Adrenal gland (tissue), 12 donors: ENCODE measurements around the gene MYADML2. TPM values are rescaled to one million over a fixed set of nuclear protein-coding genes. Genes with fewer than 3 reads are reported as not detected.

Experiments used
- DNase-seq, 7 donors: peaks; one replicate each; pipeline ENCODE4 v3.0.0-alpha.2; 2019 to 2020
- H3K27ac ChIP-seq, 5 donors: fragments of 200-600 bp; sonication (generic) in 4 of 5; 1 replicate in 3 of 5; 2 replicates in 2 of 5; pipeline versions ENCODE4 v1.5.1 to v1.8.0; 2016 to 2020; ENCODE audit warnings: mild to moderate bottlenecking in 1 of 5
- H3K27me3 ChIP-seq: fragments of 200-600 bp; 2 replicates; pipeline ENCODE4 v1.8.0; 2021
- H3K36me3 ChIP-seq, 2 donors: fragments of 200-600 bp; replicated peaks in 1 of 2; 1 replicate in 1 of 2; 2 replicates in 1 of 2; pipeline versions ENCODE4 v1.5.1 to v1.8.0; 2018 to 2022
- H3K4me1 ChIP-seq, 2 donors: fragments of 200-600 bp; replicated peaks in 1 of 2; 1 replicate in 1 of 2; 2 replicates in 1 of 2; pipeline versions ENCODE4 v1.5.1 to v1.8.0; 2018 to 2021
- H3K4me3 ChIP-seq, 4 donors: fragments of 200-600 bp; sonication (generic) in 3 of 4; one replicate each; pipeline ENCODE4 v1.5.1; 2016 to 2018
- H3K9me3 ChIP-seq, 3 donors: fragments of 200-600 bp; sonication (generic) in 1 of 3; replicated peaks in 1 of 3; 1 replicate in 2 of 3; 2 replicates in 1 of 3; pipeline versions ENCODE4 v1.5.1 to v1.8.0; 2016 to 2021
- POLR2A ChIP-seq, 2 donors: fragments of 450-650 bp; IDR thresholded peaks; one replicate each; pipeline ENCODE4 v1.6.1; 2017; ENCODE audit warnings: antibody characterized with exemption in 2 of 2, mild to moderate bottlenecking in 2 of 2, moderate library complexity in 1 of 2
- WGBS, 4 donors: extraction: QIAGEN DNeasy Blood & Tissue Kit in 2 of 4; methylation state at CpG; one replicate each; pipeline versions ENCODE4 v1.1.5 to v1.1.7; 2013 to 2017; 5-methylcytosine and 5-hydroxymethylcytosine counted together
- intact Hi-C, 2 donors: fragments of 100-400 bp; cut with DNase I; formaldehyde crosslinking; loops; one replicate each; pipeline versions ENCODE4 v1.14.1 to v1.15.0; 2022 to 2023
- polyA plus RNA-seq, 3 donors: library from polyadenylated mRNA; stranded (reverse); fragments of 200-250 nt in 2 of 3; fragments of 350-450 nt in 1 of 3; fragmentation: Illumina TruSeq in 1 of 3; extraction: RNeasy Lipid Tissue Mini Kit (QIAGEN cat#74804) in 1 of 3; gene quantifications; one replicate each; pipeline ENCODE4 v1.2.3, GENCODE V29; 2013 to 2014
- total RNA-seq, 9 donors: library from RNA; depleted of rRNA in 4 of 9; stranded (reverse); fragments of >200 nt in 4 of 9; fragments of 120-200 nt in 1 of 9; fragmentation: NEBNext Ultra II Directional in 1 of 9; extraction: Animal tissue kit (Norgen Biotek cat#: 25700) in 1 of 9; gene quantifications; one replicate each; pipeline versions ENCODE4 v1.1.0 to v1.2.4, GENCODE V29; 2013 to 2023
- TF ChIP-seq, protein P1 (sequence below), 6 experiments: fragments of 450-650 bp in 4 of 6; fragments of 200-600 bp in 2 of 6; sonication (generic) in 1 of 6; IDR thresholded peaks; 1 replicate in 5 of 6; 2 replicates in 1 of 6; pipeline versions ENCODE4 v1.5.1 to v1.8.0; 2016 to 2021; ENCODE audit warnings: antibody characterized with exemption in 6 of 6, mild to moderate bottlenecking in 2 of 6, moderate library complexity in 1 of 6
- donor health status: healthy with polysubstance abuse.
- donor health status: Bipolar disorder and iron deficiency.
- donor health status: DM: yes; HTN: yes; CAD: no.
- donor health status: DM: no; HTN: no; CAD: no.
- donor health status: DM: no; HTN: no; CAD: no.
- donor health status: DM: yes; HTN: yes; CAD: no.

Gene MYADML2
- total and polyA plus RNA-seq, 12 donors: not detected

DNA sequence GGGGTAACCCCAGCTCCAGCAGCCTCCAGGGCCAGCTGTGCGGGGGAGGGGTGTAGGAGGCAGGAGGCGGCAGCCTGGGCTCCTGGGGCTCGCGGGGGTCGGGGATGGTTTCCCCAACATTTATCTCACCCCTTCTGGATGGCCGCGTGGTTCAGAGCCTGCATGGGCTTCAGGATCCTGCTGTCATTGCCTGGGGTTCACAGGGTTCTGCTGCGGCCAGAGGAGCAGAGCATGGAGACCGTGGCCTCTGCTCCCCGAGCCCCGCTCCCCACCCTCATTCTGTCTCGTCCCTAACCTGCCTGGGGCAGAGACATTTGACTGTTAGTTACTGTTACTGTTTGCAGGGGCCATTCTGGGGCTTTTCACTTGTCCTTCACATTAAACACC lies 4.9 kb downstream of the MYADML2 start:
- Histone ChIP-seq H3K27ac (no peak overlapping the region), H3K4me3 (no peak overlapping the region), H3K9me3 (no peaks in the 10 kb centered on the region), H3K4me1 (no peaks in the 10 kb centered on the region), H3K36me3 (no peaks in the 10 kb centered on the region), H3K27me3 (no peaks in the 10 kb centered on the region)
- TF ChIP-seq POLR2A (IDR thresholded peaks at IDR 0.05): no peak
- TF ChIP-seq, protein P1, sequence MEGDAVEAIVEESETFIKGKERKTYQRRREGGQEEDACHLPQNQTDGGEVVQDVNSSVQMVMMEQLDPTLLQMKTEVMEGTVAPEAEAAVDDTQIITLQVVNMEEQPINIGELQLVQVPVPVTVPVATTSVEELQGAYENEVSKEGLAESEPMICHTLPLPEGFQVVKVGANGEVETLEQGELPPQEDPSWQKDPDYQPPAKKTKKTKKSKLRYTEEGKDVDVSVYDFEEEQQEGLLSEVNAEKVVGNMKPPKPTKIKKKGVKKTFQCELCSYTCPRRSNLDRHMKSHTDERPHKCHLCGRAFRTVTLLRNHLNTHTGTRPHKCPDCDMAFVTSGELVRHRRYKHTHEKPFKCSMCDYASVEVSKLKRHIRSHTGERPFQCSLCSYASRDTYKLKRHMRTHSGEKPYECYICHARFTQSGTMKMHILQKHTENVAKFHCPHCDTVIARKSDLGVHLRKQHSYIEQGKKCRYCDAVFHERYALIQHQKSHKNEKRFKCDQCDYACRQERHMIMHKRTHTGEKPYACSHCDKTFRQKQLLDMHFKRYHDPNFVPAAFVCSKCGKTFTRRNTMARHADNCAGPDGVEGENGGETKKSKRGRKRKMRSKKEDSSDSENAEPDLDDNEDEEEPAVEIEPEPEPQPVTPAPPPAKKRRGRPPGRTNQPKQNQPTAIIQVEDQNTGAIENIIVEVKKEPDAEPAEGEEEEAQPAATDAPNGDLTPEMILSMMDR (IDR thresholded peaks at IDR 0.05): no peak
- DNase-seq: no peak
- WGBS, 4 donors: 47 to 86% (median 55%) methylated on average over 4 to 12 of the region's 12 CpGs
- intact Hi-C loops: no loop called here

DNA sequence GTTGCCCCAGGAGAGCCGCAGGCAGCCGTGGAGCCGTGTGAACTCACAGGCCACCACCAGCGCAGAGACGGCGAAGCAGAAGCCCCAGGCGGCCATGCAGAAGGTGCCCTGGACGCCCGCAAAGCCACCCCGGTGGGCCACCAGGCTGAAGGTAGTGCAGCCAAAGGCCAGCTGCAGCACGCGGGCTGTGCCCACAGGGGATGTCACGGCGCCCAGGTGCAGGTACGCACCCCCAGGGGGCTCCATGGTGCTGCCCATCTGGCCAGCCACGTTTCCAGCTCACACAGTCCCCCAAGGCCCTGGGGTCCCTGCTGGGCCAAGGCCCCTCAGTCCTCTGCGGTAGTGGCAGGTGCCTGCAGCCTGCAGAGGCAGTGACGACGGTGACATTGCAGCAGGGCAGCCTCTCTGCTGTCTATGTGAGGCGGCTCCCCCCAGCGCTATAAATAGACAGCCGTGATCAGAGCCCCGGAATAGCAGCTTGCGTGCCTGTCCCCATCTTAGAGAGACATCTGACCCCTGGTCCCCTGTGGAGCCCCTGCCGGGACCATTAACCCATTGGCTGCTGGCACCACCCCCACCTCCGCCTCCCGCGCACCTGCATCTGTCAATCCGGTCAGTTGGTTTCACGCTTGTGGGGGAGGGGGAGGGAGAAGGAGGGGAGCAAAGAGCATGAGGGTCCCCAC lies 5.4 kb downstream of the MYADML2 start:
- Histone ChIP-seq H3K4me3 (no peak overlapping the region), H3K4me1 (peaks cover 0 to 4% of the 10 kb centered on the region in 2 donors), H3K36me3 (no peaks in the 10 kb centered on the region), H3K9me3 (no peaks in the 10 kb centered on the region), H3K27me3 (no peaks in the 10 kb centered on the region), H3K27ac (no peak overlapping the region)
- TF ChIP-seq, protein P1 (IDR thresholded peaks at IDR 0.05): no peak
- TF ChIP-seq POLR2A (IDR thresholded peaks at IDR 0.05): no peak
- intact Hi-C loops: no loop called here
- no peak for DNase-seq
- 0 to 76% (median 44%) methylated on average over 1 to 30 of the region's 30 CpGs for WGBS, 4 donors

DNA sequence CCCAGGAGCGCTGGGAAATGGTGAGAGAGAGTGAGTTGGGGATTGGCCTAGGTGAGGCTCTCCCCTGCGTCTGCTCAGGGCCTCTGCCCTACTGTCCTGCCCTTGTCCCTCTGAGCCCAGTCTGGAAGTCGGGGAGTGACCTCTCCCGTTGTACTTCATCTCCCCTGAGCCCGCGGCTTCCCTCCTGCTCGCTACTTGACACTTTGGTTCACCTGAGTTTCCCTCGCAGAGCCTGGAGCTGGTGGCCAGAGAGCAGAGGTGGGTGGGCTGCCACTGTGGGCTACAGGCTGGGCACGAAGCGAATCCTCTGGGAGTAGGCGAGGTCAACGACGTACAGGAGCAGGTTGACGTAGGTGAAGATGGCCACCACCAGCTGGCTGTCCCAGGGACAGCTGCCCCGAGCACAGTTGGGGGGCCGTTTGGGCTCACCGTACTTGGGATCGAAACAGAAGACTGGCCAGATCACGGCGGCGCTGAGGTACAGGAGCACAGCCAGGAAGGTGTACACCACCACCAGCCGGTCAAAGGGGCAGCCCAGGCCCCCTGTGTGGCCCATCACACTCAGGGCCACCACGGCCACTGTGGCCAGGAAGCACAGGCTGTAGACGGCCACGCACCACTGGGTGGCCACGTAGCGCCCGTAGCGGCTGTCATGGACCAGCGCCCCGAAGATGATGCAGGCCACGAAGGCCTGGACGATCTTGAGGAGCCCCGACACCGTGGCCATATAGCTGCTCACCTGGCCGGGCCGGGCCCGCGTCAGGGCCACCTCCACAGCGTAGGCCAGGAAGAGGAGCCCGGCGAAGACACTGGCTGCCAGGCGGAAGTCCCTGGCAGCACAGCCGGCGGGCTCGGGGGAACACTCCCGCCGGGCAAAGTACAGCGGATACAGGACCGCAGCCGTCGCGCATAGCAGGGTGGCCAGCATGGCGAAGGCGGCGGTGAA lies 6.2 kb downstream of the MYADML2 start:
- H3K9me3 ChIP-seq: no peaks in the 10 kb centered on the region
- 88 to 93% (median 89%) methylated on average over 41 to 56 of the region's 56 CpGs for WGBS, 4 donors
- intact Hi-C loops: no loop called here
- DNase-seq: no peak
- TF ChIP-seq, protein P1 (IDR thresholded peaks at IDR 0.05): no peak
- no peak for TF ChIP-seq POLR2A (IDR thresholded peaks at IDR 0.05)
- peaks cover 0 to 6% of the 10 kb centered on the region in 2 donors for H3K4me1 ChIP-seq
- H3K27ac ChIP-seq: no peak overlapping the region
- H3K4me3 ChIP-seq: no peak overlapping the region
- no peaks in the 10 kb centered on the region for H3K27me3 ChIP-seq
- H3K36me3 ChIP-seq: no peaks in the 10 kb centered on the region

DNA sequence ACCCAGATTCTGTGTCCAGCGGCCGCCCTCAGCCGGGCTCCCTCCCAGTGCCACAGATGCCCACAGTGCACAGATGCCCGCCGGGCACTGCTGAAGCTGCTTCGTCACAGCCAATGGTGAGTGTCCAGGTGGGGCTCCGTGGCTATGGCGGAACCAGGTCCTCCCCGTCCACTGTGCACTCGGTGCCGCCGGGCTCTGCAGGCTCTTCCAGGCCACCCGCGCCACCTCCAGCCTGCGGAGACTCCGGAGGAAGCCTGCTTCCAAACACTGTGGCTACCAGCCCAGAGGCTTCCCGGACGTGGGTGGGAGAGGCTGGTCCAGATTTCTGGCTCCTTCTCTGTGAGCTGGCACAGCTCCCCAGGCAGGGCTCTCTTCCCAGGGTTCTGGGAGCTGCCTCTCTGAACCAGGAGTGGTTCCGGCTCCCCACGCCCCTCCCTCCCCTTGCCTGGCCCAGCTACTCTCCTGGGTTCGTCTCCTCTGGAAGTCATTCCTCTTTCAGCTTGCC lies 7.1 kb downstream of the MYADML2 start:
- TF ChIP-seq, protein P1 (IDR thresholded peaks at IDR 0.05): no peak
- no peak for TF ChIP-seq POLR2A (IDR thresholded peaks at IDR 0.05)
- no peaks in the 10 kb centered on the region for H3K9me3 ChIP-seq
- H3K27ac ChIP-seq: no peak overlapping the region
- no peaks in the 10 kb centered on the region for H3K27me3 ChIP-seq
- WGBS, 4 donors: 61 to 83% (median 76%) methylated on average over 6 to 21 of the region's 21 CpGs
- H3K4me1 ChIP-seq: peaks cover 0 to 6% of the 10 kb centered on the region in 2 donors
- DNase-seq: no peak
- no peaks in the 10 kb centered on the region for H3K36me3 ChIP-seq
- intact Hi-C loops: no loop called here
- H3K4me3 ChIP-seq: no peak overlapping the region
